HFF-Myc (cell line): ENCODE data around the gene GHSR.

Source experiments
- DNase-seq: peaks from one replicate; pipeline ENCODE4 v3.0.0-alpha.2; 2011; ENCODE audit warnings: low read depth; ENCODE audit errors: extremely low read depth
- H3K4me3 ChIP-seq: replicated peaks from 2 replicates; pipeline ENCODE4 v1.5.1; 2011; ENCODE audit warnings: low read depth, mild to moderate bottlenecking, control low read depth, low read length
- CTCF ChIP-seq: IDR thresholded peaks from 2 replicates; pipeline ENCODE4 v1.5.1; 2012; ENCODE audit warnings: mild to moderate bottlenecking, low read depth, low read length, control low read depth; ENCODE audit errors: missing control alignments

Gene GHSR

GRCh38 chr3:172410702-172411477, 37.4 kb downstream of the GHSR start:
- no peak overlapping the region for H3K4me3 ChIP-seq
- TF ChIP-seq CTCF = no peak
- no peak for DNase-seq

GRCh38 chr3:172407872-172408271, 40.4 kb downstream of the GHSR start:
- H3K4me3 ChIP-seq = no peak overlapping the region
- no peak for DNase-seq
- TF ChIP-seq CTCF = no peak

- no peak for TF ChIP-seq CTCF
- no peak overlapping the region for H3K4me3 ChIP-seq
- DNase-seq = no peak
Observed at GRCh38 chr3:172405914-172406313, 42.3 kb downstream of the GHSR start.

- no peak overlapping the region for H3K4me3 ChIP-seq
- no peak for TF ChIP-seq CTCF
- DNase-seq = no peak
Observed at GRCh38 chr3:172404237-172404962, 43.9 kb downstream of the GHSR start.

- no peak for TF ChIP-seq CTCF
- no peak for DNase-seq
- H3K4me3 ChIP-seq = no peak overlapping the region
Observed at GRCh38 chr3:172402892-172403643, 45.2 kb downstream of the GHSR start.

GRCh38 chr3:172402090-172402489, 46.2 kb downstream of the GHSR start:
- TF ChIP-seq CTCF = no peak
- DNase-seq = no peak
- H3K4me3 ChIP-seq = no peak overlapping the region
